Heart right ventricle (tissue), 16 donors: ENCODE results near the gene CTRB2. TPM values are rescaled to one million over a fixed set of nuclear protein-coding genes. Genes with fewer than 3 reads are reported as not detected.

ENCODE experiments used
- ATAC-seq, 8 donors: fragments of 200-7000 bp; cut with Tn5 transposase; one replicate each; pipeline ENCODE4 v1.9.1; 2020; ENCODE audit warnings: mild to moderate bottlenecking in 8 of 8, moderate library complexity in 8 of 8, moderate number of reproducible peaks in 1 of 8
- DNase-seq, 2 donors: peaks; one replicate each; pipeline ENCODE4 v3.0.0-alpha.2; 2020
- H3K27ac ChIP-seq, 10 donors: fragments of 200-600 bp; sonication (generic) in 2 of 10; one replicate each; pipeline versions ENCODE4 v1.5.0 to v1.8.0; 2020 to 2022; ENCODE audit warnings: mild to moderate bottlenecking in 3 of 10
- H3K27me3 ChIP-seq, 7 donors: fragments of 200-600 bp; one replicate each; pipeline ENCODE4 v1.8.0; 2021 to 2022; ENCODE audit warnings: mild to moderate bottlenecking in 2 of 7
- H3K36me3 ChIP-seq, 9 donors: fragments of 200-600 bp; sonication (generic) in 1 of 9; one replicate each; pipeline versions ENCODE4 v1.5.0 to v1.8.0; 2020 to 2022; ENCODE audit warnings: mild to moderate bottlenecking in 2 of 9
- H3K4me1 ChIP-seq, 9 donors: fragments of 200-600 bp; sonication (generic) in 1 of 9; one replicate each; pipeline versions ENCODE4 v1.5.0 to v1.8.0; 2020 to 2022; ENCODE audit warnings: mild to moderate bottlenecking in 4 of 9
- H3K4me3 ChIP-seq, 10 donors: fragments of 200-600 bp; sonication (generic) in 2 of 10; one replicate each; pipeline versions ENCODE4 v1.5.0 to v1.8.0; 2020 to 2022; ENCODE audit warnings: mild to moderate bottlenecking in 7 of 10, moderate library complexity in 2 of 10
- H3K9me3 ChIP-seq, 11 donors: fragments of 200-600 bp in 10 of 11; sonication (generic) in 2 of 11; one replicate each; pipeline versions ENCODE4 v1.5.0 to v1.8.0; 2013 to 2022; ENCODE audit warnings: mild to moderate bottlenecking in 2 of 11, control low read depth in 1 of 11, moderate library complexity in 1 of 11
- CTCF ChIP-seq, 9 donors: fragments of 200-600 bp; sonication (generic) in 2 of 9; IDR thresholded peaks; one replicate each; pipeline versions ENCODE4 v1.5.0 to v1.8.0; 2021 to 2022; ENCODE audit warnings: antibody characterized with exemption in 9 of 9, mild to moderate bottlenecking in 5 of 9, moderate library complexity in 1 of 9
- WGBS, 2 donors: extraction: QIAGEN DNeasy Blood & Tissue Kit; methylation state at CpG; one replicate each; pipeline ENCODE4 v1.1.7; 2013; ENCODE audit warnings: inconsistent platforms in 1 of 2; 5-methylcytosine and 5-hydroxymethylcytosine counted together
- intact Hi-C, 10 donors: fragments of 100-400 bp; cut with DNase I; formaldehyde crosslinking; loops; one replicate each; pipeline versions ENCODE4 v1.11.1 to v1.14.2; 2022
- polyA plus RNA-seq, 2 donors: library from polyadenylated mRNA; stranded (reverse); fragments of 200-250 nt; gene quantifications; one replicate each; pipeline ENCODE4 v1.2.3, GENCODE V29; 2013
- total RNA-seq, 10 donors: library from RNA; stranded (reverse); fragmentation: NEBNext Ultra II Directional in 3 of 10; extraction: Animal tissue kit (Norgen Biotek cat#: 25700) in 3 of 10; gene quantifications; one replicate each; pipeline versions ENCODE4 v1.2.1 to v1.2.4, GENCODE V29; 2021 to 2023
- donor health status: Arrhythmogenic right ventricular cardiomyopathy.
- donor health status: ischemic (EF 13 %, LVEDD 7.1; RV severe dilation, severe dysfunction).
- donor health status: healthy with polysubstance abuse.
- donor health status: DM: no; HTN: yes; CAD: no.
- donor health status: DM: no; HTN: no; CAD: no.
- donor health status: ischemic (EF 25% LVEDD 6.9; RV normal size, moderate dysfunction).
- donor health status: ischemic (EF 25% LVEDD 5.7; RV mildly dilated, moderate dysfunction).
- donor health status: healthy.
- donor health status: DM: yes; HTN: yes; CAD: no.
- donor health status: Ischemic cardiomyopathy.
- donor health status: ischemic (EF 35%, LVEDD 5.7; RV mildly dilated, moderate dysfunction).
- donor health status: nonischemic (EF 11% LVEDD 7.7; RV severe dilation, severe dysfunction).
- donor health status: DM: yes; HTN: yes; CAD: no.
- donor health status: PGD.
- donor health status: ischemic (EF 29% LVEDD 5.4; RV normal size, mild dysfunction).
- donor health status: nonischemic (EF 23%, LVEDD 6.1; RV moderate dilation, normal function).

The CTRB2 gene
- total and polyA plus RNA-seq, 12 donors = 0.42 to 3.8 (median 2.8) TPM; not detected in 4

GRCh38 chr16:75188832-75189477 is 18.0 kb downstream of the CTRB2 start:
- 84 to 89% methylated on average over 14 of the region's 14 CpGs for WGBS, 2 donors
- intact Hi-C loops = no loop called here
- ATAC-seq (no peak), DNase-seq (no peak)
- TF ChIP-seq CTCF (IDR thresholded peaks at IDR 0.05) = no peak
- Histone ChIP-seq H3K36me3 (no peaks in the 10 kb centered on the region), H3K9me3 (peaks cover 0 to 5% (median 0%) of the 10 kb centered on the region in 11 donors), H3K4me3 (no peak overlapping the region), H3K27ac (no peak overlapping the region), H3K27me3 (no peaks in the 10 kb centered on the region), H3K4me1 (no peaks in the 10 kb centered on the region)

GRCh38 chr16:75181630-75182029 is 25.3 kb downstream of the CTRB2 start:
- TF ChIP-seq CTCF (IDR thresholded peaks at IDR 0.05) = no peak
- H3K36me3 ChIP-seq = no peaks in the 10 kb centered on the region
- intact Hi-C loops = no loop called here
- no peaks in the 10 kb centered on the region for H3K27me3 ChIP-seq
- DNase-seq (no peak), ATAC-seq (no peak)
- no peak overlapping the region for H3K4me3 ChIP-seq
- no peaks in the 10 kb centered on the region for H3K4me1 ChIP-seq
- peaks cover 0 to 29% (median 8%) of the 10 kb centered on the region in 11 donors for H3K9me3 ChIP-seq
- WGBS, 2 donors = 33 to 37% methylated on average over 3 of the region's 3 CpGs
- no peak overlapping the region for H3K27ac ChIP-seq

- H3K9me3 ChIP-seq = peaks cover 0 to 53% (median 19%) of the 10 kb centered on the region in 11 donors
- intact Hi-C loops = no loop called here
- no peak overlapping the region for H3K27ac ChIP-seq
- ATAC-seq (no peak), DNase-seq (no peak)
- no peaks in the 10 kb centered on the region for H3K27me3 ChIP-seq
- no peak for TF ChIP-seq CTCF (IDR thresholded peaks at IDR 0.05)
- no peaks in the 10 kb centered on the region for H3K4me1 ChIP-seq
- no peak overlapping the region for H3K4me3 ChIP-seq
- H3K36me3 ChIP-seq = no peaks in the 10 kb centered on the region
- WGBS, 2 donors = 96% methylated on average over 6 of the region's 6 CpGs
Measured at GRCh38 chr16:75179208-75179607, 27.8 kb downstream of the CTRB2 start.

- Histone ChIP-seq H3K36me3 (peaks cover 0 to 9% (median 0%) of the 10 kb centered on the region in 9 donors), H3K4me1 (no peaks in the 10 kb centered on the region), H3K27me3 (no peaks in the 10 kb centered on the region), H3K27ac (no peak overlapping the region), H3K9me3 (peaks cover 0 to 76% (median 24%) of the 10 kb centered on the region in 11 donors), H3K4me3 (no peak overlapping the region)
- TF ChIP-seq CTCF (IDR thresholded peaks at IDR 0.05) = no peak
- no peak for ATAC-seq
- 96% methylated on average over 2 of the region's 2 CpGs for WGBS, 2 donors
- intact Hi-C loops = no loop called here
- DNase-seq = no peak
Measured at GRCh38 chr16:75176926-75177325, 30.0 kb downstream of the CTRB2 start.
